ENCODE measurements around the gene BTBD6.

BTBD6 gene

DNA sequence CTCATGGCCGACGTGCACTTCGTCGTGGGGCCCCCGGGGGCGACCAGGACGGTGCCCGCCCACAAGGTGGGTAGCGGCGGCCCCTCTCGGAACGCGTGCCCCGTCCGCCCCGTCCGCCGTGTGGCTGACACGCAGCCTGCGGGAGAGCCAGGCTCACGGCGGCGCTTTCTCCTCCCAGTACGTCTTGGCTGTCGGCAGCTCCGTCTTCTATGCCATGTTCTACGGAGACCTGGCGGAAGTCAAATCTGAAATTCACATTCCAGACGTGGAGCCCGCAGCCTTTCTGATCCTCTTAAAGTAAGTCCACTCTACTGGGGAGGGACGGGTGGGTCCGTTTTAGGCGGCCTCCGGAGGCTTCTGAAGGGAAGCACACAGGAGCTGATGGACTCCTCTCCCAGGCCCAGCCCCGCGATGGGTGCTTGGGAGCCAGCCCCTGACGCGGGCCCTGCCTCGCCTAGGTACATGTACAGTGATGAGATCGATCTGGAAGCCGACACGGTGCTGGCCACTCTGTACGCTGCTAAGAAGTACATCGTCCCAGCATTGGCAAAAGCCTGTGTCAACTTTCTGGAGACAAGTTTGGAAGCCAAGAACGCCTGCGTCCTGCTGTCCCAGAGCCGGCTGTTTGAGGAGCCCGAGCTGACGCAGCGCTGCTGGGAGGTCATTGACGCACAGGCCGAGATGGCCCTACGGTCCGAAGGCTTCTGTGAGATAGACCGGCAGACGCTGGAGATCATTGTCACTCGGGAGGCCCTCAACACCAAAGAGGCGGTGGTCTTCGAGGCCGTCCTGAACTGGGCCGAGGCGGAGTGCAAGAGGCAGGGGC, 1.1 kb downstream of the BTBD6 start:
- no peak for DNase-seq (ENCODE audit: insufficient read length, low spot score)

DNA sequence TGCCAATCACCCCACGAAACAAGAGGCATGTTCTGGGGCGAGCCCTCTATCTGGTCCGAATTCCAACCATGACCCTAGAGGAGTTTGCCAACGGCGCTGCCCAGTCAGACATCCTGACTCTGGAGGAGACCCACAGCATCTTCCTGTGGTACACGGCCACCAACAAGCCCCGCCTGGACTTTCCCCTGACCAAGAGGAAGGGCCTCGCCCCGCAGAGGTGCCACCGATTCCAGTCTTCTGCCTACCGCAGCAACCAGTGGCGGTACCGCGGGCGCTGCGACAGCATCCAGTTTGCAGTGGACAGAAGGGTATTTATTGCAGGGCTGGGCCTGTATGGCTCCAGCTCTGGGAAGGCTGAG, 1.7 kb downstream of the BTBD6 start:
- FAIRE-seq (no peak), DNase-seq (ENCODE audit: insufficient read length, low spot score) (no peak)
- TF ChIP-seq POLR2A (IDR thresholded peaks at IDR 0.05; ENCODE audit: low read depth, low read length) (no peak), SPI1 (IDR thresholded peaks at IDR 0.05; ENCODE audit: low read depth, low read length) (no peak)

More for the DNA sequence above, 1.1 kb downstream of the BTBD6 start:
- FAIRE-seq: no peak
- TF ChIP-seq PAX5 (IDR thresholded peaks at IDR 0.05; ENCODE audit: insufficient read depth, low read length, severe bottlenecking) (no peak), POU2F2 (IDR thresholded peaks at IDR 0.05; ENCODE audit: low read depth, low read length) (no peak), TAF1 (IDR thresholded peaks at IDR 0.05; ENCODE audit: low read depth, low read length) (no peak), POLR2A (IDR thresholded peaks at IDR 0.05; ENCODE audit: low read depth, low read length) (no peak), POLR2AphosphoS5 (IDR thresholded peaks at IDR 0.05; ENCODE audit: low read depth, low read length) (no peak), SPI1 (IDR thresholded peaks at IDR 0.05; ENCODE audit: low read depth, low read length) (no peak)

DNA sequence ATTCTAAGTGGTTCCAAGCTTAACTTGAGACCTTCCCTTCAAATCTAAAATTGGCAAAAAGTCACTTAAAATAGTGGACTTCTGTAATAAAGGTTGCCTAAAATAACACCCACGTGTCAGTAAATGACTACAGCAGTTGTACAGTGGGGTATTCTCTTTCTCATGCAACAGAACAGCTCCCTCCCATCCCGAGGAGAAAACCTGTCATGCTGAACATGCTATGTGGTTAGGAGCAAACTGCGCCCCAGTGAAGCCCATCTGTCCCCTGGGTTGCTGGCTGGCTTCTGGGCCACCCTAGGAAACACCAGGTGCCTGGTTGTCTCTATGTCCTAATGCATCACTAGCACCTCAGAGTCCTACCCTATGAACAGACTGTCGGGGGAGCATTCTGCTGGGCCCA, 2.7 kb downstream of the BTBD6 start:
- no peak for TF ChIP-seq PAX5 (IDR thresholded peaks at IDR 0.05; ENCODE audit: insufficient read depth, low read length, severe bottlenecking)
- TF ChIP-seq POLR2A (IDR thresholded peaks at IDR 0.05; ENCODE audit: low read depth, low read length): no peak
- TF ChIP-seq POLR2AphosphoS5 (IDR thresholded peaks at IDR 0.05; ENCODE audit: low read depth, low read length): no peak
- no peak for TF ChIP-seq POU2F2 (IDR thresholded peaks at IDR 0.05; ENCODE audit: low read depth, low read length)
- no peak for TF ChIP-seq SPI1 (IDR thresholded peaks at IDR 0.05; ENCODE audit: low read depth, low read length)
- TF ChIP-seq TAF1 (IDR thresholded peaks at IDR 0.05; ENCODE audit: low read depth, low read length): no peak
- FAIRE-seq (no peak), DNase-seq (ENCODE audit: insufficient read length, low spot score) (no peak)

DNA sequence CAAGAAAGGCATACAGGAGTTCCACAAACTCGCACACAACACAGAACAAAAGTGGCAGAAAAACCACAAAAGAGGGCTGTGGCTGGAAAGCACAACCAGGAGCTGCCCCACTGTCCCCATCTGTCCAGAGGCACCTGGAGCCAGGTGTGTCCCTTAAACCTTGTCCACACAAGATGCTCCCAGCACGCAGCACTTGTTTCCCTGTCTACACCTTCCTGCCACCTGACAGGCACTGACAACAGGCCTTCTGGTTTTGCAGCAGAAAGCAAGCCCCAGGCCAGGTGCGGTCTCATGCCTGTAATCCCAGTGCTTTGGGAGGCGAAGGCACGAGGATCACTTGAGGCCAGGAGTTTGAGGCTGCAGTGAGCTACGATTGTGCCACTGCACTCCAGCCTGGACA, 3.6 kb downstream of the BTBD6 start:
- TF ChIP-seq POU2F2 (IDR thresholded peaks at IDR 0.05; ENCODE audit: low read depth, low read length): no peak
- TF ChIP-seq SPI1 (IDR thresholded peaks at IDR 0.05; ENCODE audit: low read depth, low read length): no peak
- TF ChIP-seq POLR2A (IDR thresholded peaks at IDR 0.05; ENCODE audit: low read depth, low read length): no peak
- no peak for TF ChIP-seq TAF1 (IDR thresholded peaks at IDR 0.05; ENCODE audit: low read depth, low read length)
- TF ChIP-seq PAX5 (IDR thresholded peaks at IDR 0.05; ENCODE audit: insufficient read depth, low read length, severe bottlenecking): no peak
- TF ChIP-seq POLR2AphosphoS5 (IDR thresholded peaks at IDR 0.05; ENCODE audit: low read depth, low read length): no peak
- FAIRE-seq (no peak), DNase-seq (ENCODE audit: insufficient read length, low spot score) (no peak)

DNA sequence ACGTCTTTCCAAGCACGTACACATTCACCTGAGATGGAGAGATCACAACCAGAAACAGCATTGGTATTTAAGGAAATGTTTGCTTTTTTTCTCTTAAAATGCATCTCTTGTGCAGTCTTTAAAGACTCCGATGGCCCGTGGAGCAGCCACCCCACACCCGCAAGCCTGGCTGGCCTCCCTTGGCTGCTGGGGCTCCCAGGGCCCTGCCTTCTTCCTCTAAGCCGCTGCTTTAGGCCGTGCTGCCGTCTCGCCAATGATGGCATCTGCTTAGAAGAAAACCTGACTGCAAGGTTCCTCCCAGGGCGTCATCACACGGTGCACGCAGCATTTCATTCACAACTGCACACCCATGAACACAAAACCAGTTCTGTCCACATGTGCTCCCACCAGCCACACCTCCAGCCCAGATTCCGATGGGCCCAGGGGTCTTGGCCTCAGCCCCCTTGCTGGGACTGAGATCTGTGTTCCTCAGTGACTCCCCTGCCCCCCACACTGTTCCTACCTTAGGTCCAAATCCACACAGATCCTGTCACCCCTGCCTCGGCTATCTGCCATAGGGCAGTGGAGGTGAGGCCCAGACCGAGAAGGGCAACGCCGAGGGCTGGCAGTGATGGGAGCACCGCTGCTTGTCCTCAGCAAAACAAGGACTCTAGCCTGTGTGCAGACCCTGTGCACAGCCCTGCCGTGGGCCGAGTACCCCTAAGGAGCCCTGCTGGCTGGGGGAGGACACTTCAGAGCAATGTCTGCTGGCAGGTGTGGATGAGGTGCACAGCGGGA, 4.4 kb downstream of the BTBD6 start:
- no peak for DNase-seq (ENCODE audit: insufficient read length, low spot score)
- FAIRE-seq: no peak
- no peak for TF ChIP-seq SPI1 (IDR thresholded peaks at IDR 0.05; ENCODE audit: low read depth, low read length)

DNA sequence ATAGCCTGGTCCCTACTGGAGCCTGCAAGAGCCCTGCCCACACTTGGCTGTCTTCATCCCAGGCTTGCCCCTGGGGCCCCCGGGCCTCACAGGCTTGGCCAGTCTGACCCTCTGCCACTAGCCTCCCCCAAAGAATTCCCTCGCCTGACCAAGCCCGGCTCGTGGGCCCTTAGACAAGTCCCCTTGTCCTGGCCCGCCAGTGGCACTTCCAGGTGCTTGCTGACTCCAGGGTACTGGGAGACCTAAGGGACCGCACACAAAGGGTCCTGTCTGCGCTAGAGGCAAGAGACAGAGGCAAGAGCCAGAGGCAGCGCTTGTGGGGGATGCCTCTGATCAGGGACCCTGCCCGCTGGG, 5.0 kb downstream of the BTBD6 start:
- TF ChIP-seq POU2F2 (IDR thresholded peaks at IDR 0.05; ENCODE audit: low read depth, low read length) (no peak), PAX5 (IDR thresholded peaks at IDR 0.05; ENCODE audit: insufficient read depth, low read length, severe bottlenecking) (no peak), POLR2A (IDR thresholded peaks at IDR 0.05; ENCODE audit: low read depth, low read length) (no peak)
- FAIRE-seq: no peak
- DNase-seq (ENCODE audit: insufficient read length, low spot score): no peak

DNA sequence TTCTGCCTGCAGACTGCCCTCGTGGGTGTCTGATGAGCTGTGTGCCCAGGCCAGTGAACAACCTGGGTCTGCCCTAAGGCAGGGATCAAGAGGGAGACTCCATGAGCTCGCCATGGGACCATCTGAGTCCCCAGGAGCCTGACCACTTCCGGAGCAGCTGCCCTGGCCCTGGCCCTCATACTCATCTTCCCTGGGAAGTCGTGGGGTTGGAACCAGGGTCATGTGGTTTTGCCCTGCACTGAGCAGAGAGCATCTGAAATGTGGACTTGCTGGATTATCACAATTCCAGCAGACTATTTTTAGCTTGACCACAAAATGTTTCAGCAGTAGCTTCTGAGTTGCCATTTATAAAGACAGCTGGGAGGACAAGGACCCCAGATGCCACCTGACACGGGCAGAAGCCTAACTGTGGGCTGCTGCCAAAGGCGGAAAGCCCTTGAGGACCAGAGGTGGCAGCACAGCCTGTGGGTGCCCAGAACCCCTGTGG, 6.7 kb downstream of the BTBD6 start:
- DNase-seq (ENCODE audit: insufficient read length, low spot score) (no peak), FAIRE-seq (peak; percentile 5)
- no peak for TF ChIP-seq TAF1 (IDR thresholded peaks at IDR 0.05; ENCODE audit: low read depth, low read length)
- no peak for TF ChIP-seq PAX5 (IDR thresholded peaks at IDR 0.05; ENCODE audit: insufficient read depth, low read length, severe bottlenecking)
- no peak for TF ChIP-seq SPI1 (IDR thresholded peaks at IDR 0.05; ENCODE audit: low read depth, low read length)
- no peak for TF ChIP-seq POLR2A (IDR thresholded peaks at IDR 0.05; ENCODE audit: low read depth, low read length)
- no peak for TF ChIP-seq POLR2AphosphoS5 (IDR thresholded peaks at IDR 0.05; ENCODE audit: low read depth, low read length)
- TF ChIP-seq POU2F2 (IDR thresholded peaks at IDR 0.05; ENCODE audit: low read depth, low read length): no peak

DNA sequence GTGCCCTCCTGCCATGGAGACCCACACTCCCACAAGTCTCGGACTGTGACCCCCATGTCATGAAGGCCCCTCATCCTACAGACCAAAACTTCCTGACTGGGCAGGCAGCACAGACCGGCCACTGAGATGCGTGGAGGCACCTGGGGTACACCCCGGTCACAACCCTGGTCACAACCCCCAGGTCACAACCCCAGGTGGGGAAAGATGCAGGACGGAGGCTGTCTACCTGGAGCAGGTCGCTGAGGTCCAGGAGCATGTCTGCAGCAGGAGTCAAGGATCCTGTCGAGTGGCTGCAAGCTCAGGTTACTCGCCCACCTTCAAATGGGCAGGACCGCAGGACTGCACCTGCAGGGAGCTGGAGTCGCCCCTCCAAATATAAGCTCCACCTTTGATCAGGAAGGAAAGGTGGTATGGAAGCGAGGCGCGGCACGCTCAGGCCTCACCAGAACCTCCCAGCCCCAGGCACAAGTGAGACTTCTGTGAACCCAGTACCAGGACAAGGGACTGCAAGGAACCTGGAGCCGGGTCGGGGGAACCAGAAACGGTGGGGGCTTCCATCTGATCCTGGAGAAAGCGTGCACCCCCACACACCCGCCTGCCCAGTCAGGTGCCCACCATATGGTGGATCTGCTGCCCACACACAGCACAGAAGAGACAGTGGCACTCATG, 8.1 kb downstream of the BTBD6 start:
- TF ChIP-seq POU2F2 (IDR thresholded peaks at IDR 0.05; ENCODE audit: low read depth, low read length): no peak
- no peak for TF ChIP-seq POLR2AphosphoS5 (IDR thresholded peaks at IDR 0.05; ENCODE audit: low read depth, low read length)
- no peak for TF ChIP-seq PAX5 (IDR thresholded peaks at IDR 0.05; ENCODE audit: insufficient read depth, low read length, severe bottlenecking)
- no peak for TF ChIP-seq POLR2A (IDR thresholded peaks at IDR 0.05; ENCODE audit: low read depth, low read length)
- no peak for TF ChIP-seq SPI1 (IDR thresholded peaks at IDR 0.05; ENCODE audit: low read depth, low read length)
- FAIRE-seq: no peak
- no peak for DNase-seq (ENCODE audit: insufficient read length, low spot score)

DNA sequence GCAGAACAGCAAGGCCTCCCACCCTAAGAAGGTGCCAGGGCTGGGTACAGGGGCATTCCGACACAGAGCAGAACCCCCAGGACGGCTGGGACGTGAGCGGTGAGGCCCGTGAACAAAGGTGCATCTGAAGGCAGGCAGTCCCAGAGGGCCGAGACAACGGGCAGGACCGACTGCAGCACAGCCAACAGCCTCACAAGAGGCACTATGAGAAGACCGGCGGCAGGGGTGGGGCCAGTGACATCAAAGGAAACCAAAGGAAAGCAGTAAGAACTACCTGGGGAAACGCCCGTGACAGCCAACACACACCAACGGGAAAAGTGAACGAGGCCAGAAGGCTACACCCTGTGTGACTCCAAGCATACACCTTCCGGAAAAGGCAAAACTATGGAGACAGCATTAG, 9.1 kb downstream of the BTBD6 start:
- TF ChIP-seq TAF1 (IDR thresholded peaks at IDR 0.05; ENCODE audit: low read depth, low read length): no peak
- no peak for TF ChIP-seq POLR2AphosphoS5 (IDR thresholded peaks at IDR 0.05; ENCODE audit: low read depth, low read length)
- FAIRE-seq (no peak), DNase-seq (ENCODE audit: insufficient read length, low spot score) (no peak)

DNA sequence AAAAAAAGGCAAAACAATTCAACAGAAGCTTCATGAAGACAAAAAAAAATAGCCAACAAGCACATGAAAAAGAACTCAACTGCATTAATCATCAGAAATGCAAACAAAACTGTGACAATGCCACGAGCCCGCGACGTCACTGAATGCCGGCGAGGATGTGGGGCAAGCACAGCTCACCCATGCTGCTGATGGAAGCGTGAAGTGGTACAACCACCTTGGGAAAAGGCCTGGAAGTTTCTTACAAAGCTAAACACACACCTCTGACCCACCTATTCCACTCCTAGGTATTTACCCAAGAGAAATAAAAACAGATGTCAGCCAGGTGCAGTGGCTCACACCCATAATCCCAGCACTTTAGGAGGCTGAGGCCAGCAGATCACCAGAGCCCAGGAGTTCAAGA, 10.5 kb downstream of the BTBD6 start:
- no peak for FAIRE-seq
- no peak for DNase-seq (ENCODE audit: insufficient read length, low spot score)
- TF ChIP-seq TAF1 (IDR thresholded peaks at IDR 0.05; ENCODE audit: low read depth, low read length) (no peak), POLR2AphosphoS5 (IDR thresholded peaks at IDR 0.05; ENCODE audit: low read depth, low read length) (no peak), SPI1 (IDR thresholded peaks at IDR 0.05; ENCODE audit: low read depth, low read length) (no peak), POU2F2 (IDR thresholded peaks at IDR 0.05; ENCODE audit: low read depth, low read length) (no peak), POLR2A (IDR thresholded peaks at IDR 0.05; ENCODE audit: low read depth, low read length) (no peak), PAX5 (IDR thresholded peaks at IDR 0.05; ENCODE audit: insufficient read depth, low read length, severe bottlenecking) (no peak)

Data from GM12891 (cell line).